Measurements from ENCODE around the gene MAOB. TPM values are rescaled to one million over a fixed set of nuclear protein-coding genes. Genes with fewer than 3 reads are reported as not detected.
"Not testable (repeated sequence)": the region's sequence is repeated elsewhere in the genome, so short reads cannot be mapped to it uniquely, and the experiment has no call there.

Gene MAOB
- total RNA-seq: 0.10 TPM

DNA sequence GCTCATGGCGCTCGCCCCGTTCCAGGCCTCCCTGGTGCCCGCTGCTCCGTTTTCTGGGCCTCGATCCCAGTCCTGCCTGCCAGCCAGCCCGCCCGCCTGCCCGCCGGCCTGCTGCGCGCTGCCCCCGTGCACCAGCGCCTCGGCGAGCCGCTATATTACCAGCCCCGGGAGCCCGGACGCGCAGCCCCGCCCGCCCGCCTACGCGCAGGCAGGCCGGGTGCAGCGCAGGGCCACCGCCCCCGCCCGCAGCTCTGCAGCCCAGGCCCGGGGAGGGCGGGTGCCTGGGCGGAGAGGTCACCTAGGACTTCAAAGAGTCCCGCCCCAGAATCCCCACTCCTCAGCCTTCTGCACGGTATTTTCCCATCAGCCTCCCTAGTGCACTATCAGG is at the start of gene MAOB:
Gene MAOB, minus strand, starts transcription at position 157 of the 388 bp plus-strand sequence. Its CDS starts 151 bp downstream, at position 6.
- Histone ChIP-seq H3K4me1 (ENCODE audit: insufficient read depth, low read length) (no peaks in the 10 kb centered on the region), H3K27me3 (ENCODE audit: insufficient read depth, low read length) (no peaks in the 10 kb centered on the region), H3K4me3 (ENCODE audit: low read length) (no peak within 1 kb of the TSS), H3K9me3 (ENCODE audit: low read depth, low read length) (no peaks in the 10 kb centered on the region)

DNA sequence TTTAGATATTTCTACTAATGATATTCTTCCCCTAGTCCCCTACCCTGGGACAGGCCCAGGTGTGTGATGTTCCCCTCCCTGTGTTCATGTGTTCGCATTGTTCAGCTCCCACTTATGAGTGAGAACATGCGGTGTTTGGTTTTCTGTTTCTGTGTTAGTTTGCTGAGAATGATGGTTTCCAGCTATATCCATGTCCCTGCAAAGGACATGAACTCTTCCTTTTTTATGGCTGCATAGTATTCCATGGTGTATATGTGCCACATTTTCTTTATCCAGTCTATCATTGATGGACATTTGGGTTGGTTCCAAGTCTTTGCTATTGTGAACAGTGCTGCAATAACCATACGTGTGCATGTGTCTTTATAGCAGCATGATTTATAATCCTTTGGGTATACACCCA is 39.8 kb upstream of the MAOB start:
- not testable (repeated sequence) for H3K4me1 ChIP-seq (ENCODE audit: insufficient read depth, low read length); H3K4me3 ChIP-seq (ENCODE audit: low read length); H3K9me3 ChIP-seq (ENCODE audit: low read depth, low read length); H3K27me3 ChIP-seq (ENCODE audit: insufficient read depth, low read length)

DNA sequence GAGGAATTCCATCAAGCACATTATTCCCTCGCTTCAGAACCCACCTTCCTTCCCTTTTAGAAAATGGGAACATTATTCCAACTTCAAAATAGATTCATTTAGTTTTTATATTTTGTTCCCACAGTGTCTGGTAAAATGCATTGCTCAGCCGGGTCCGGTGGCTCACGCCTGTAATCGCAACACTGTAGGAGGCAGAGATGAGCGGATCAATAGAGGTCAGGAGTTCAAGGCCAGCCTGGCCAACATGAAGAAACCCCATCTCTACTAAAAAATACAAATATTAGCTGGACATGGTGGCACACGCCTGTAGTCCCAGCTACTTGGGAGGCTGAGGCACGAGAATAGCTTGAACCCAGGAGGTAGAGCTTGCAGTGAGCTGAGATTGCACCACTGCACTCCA is 28.5 kb upstream of the MAOB start:
- not testable (repeated sequence) for H3K4me1 ChIP-seq (ENCODE audit: insufficient read depth, low read length); H3K4me3 ChIP-seq (ENCODE audit: low read length); H3K27me3 ChIP-seq (ENCODE audit: insufficient read depth, low read length); H3K9me3 ChIP-seq (ENCODE audit: low read depth, low read length)

- no peaks in the 10 kb centered on the region for H3K9me3 ChIP-seq (ENCODE audit: low read depth, low read length)
- no peak overlapping the region for H3K4me3 ChIP-seq (ENCODE audit: low read length)
- no peaks in the 10 kb centered on the region for H3K27me3 ChIP-seq (ENCODE audit: insufficient read depth, low read length)
- H3K4me1 ChIP-seq (ENCODE audit: insufficient read depth, low read length): no peaks in the 10 kb centered on the region
Measured at GRCh38 chrX:43910012-43910411, 27.8 kb upstream of the MAOB start.

GRCh38 chrX:43909141-43909540 is 26.9 kb upstream of the MAOB start:
- no peak overlapping the region for H3K4me3 ChIP-seq (ENCODE audit: low read length)
- H3K4me1 ChIP-seq (ENCODE audit: insufficient read depth, low read length): no peaks in the 10 kb centered on the region
- no peaks in the 10 kb centered on the region for H3K27me3 ChIP-seq (ENCODE audit: insufficient read depth, low read length)
- no peaks in the 10 kb centered on the region for H3K9me3 ChIP-seq (ENCODE audit: low read depth, low read length)

DNA sequence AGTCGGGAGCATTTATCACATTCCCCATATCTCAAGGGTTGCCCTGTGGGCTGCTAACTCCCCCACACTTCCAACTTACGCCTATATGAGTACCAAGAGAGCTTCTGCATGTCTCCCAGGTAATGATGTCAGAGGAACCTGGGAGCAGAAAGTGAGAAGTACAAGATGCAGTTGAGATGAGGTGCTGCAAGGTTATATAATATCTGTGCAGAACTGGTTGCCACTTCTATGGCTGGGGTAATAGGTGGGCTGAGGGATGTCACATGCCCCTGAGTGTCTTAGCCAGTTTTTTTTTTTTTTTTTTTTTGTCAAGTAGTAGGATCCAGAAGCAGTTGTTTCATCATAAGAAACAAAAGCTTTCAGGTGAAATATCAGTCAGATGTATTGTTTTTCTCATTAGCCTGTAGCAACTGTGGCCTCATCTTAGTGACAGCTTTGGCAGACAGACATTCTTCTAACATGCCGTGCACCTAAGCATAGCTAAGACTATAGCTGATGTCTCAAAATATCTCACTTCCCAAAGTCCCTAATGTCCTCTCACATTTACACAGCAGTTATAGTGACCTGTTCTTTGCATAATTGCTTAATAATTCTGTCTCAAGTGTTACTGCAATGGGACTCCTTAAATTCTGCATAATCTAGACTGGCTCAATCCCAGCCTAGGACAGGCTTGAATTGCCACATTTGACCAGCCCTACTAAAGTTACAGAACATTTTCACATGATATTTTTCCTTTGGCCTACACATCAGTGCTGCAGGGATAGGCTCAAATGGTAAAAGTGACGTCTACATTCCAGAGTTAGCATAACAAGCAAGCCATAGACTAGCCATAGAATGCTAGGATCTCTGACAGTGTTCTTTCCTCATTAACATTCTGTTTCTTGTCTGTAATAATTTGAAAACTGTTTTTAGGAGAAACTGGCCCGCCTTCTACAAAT is 17.9 kb upstream of the MAOB start:
- no peaks in the 10 kb centered on the region for H3K27me3 ChIP-seq (ENCODE audit: insufficient read depth, low read length)
- no peaks in the 10 kb centered on the region for H3K9me3 ChIP-seq (ENCODE audit: low read depth, low read length)

GRCh38 chrX:43898406-43899035 is 16.3 kb upstream of the MAOB start:
- Histone ChIP-seq H3K9me3 (ENCODE audit: low read depth, low read length) (no peaks in the 10 kb centered on the region), H3K4me1 (ENCODE audit: insufficient read depth, low read length) (no peaks in the 10 kb centered on the region), H3K4me3 (ENCODE audit: low read length) (no peak overlapping the region), H3K27me3 (ENCODE audit: insufficient read depth, low read length) (no peaks in the 10 kb centered on the region)

More for the DNA sequence above, 17.9 kb upstream of the MAOB start:
- Histone ChIP-seq H3K4me3 (ENCODE audit: low read length) (no peak overlapping the region), H3K4me1 (ENCODE audit: insufficient read depth, low read length) (no peaks in the 10 kb centered on the region)

GRCh38 chrX:43897290-43897689 is 15.0 kb upstream of the MAOB start:
- no peaks in the 10 kb centered on the region for H3K9me3 ChIP-seq (ENCODE audit: low read depth, low read length)
- H3K27me3 ChIP-seq (ENCODE audit: insufficient read depth, low read length): no peaks in the 10 kb centered on the region
- no peak overlapping the region for H3K4me3 ChIP-seq (ENCODE audit: low read length)
- no peaks in the 10 kb centered on the region for H3K4me1 ChIP-seq (ENCODE audit: insufficient read depth, low read length)

- no peaks in the 10 kb centered on the region for H3K27me3 ChIP-seq (ENCODE audit: insufficient read depth, low read length)
- H3K4me3 ChIP-seq (ENCODE audit: low read length): no peak overlapping the region
- H3K4me1 ChIP-seq (ENCODE audit: insufficient read depth, low read length): no peaks in the 10 kb centered on the region
- H3K9me3 ChIP-seq (ENCODE audit: low read depth, low read length): no peaks in the 10 kb centered on the region
Measured at GRCh38 chrX:43892336-43892870, 10.2 kb upstream of the MAOB start.

DNA sequence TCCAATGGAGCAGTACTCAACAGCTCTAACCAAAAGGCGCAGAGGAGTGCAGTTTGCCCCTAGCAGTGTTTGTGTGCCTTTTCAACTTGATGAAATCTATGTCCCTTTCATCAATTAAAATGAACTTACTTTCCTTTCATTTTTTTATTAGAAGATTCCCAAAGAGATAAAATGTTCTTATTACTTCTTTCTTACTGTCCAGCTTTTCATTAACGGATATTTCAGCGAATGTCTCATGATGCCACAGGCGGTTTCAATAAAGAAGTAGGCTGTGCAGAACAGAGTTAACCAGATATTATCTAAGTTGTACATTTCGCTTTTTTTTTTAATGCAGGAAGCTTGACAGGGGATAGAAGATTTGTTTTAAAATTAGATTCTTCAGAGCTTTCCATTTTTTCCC is 3.4 kb upstream of the MAOB start:
- Histone ChIP-seq H3K27me3 (ENCODE audit: insufficient read depth, low read length) (no peaks in the 10 kb centered on the region), H3K4me1 (ENCODE audit: insufficient read depth, low read length) (no peaks in the 10 kb centered on the region), H3K4me3 (ENCODE audit: low read length) (no peak overlapping the region), H3K9me3 (ENCODE audit: low read depth, low read length) (no peaks in the 10 kb centered on the region)

DNA sequence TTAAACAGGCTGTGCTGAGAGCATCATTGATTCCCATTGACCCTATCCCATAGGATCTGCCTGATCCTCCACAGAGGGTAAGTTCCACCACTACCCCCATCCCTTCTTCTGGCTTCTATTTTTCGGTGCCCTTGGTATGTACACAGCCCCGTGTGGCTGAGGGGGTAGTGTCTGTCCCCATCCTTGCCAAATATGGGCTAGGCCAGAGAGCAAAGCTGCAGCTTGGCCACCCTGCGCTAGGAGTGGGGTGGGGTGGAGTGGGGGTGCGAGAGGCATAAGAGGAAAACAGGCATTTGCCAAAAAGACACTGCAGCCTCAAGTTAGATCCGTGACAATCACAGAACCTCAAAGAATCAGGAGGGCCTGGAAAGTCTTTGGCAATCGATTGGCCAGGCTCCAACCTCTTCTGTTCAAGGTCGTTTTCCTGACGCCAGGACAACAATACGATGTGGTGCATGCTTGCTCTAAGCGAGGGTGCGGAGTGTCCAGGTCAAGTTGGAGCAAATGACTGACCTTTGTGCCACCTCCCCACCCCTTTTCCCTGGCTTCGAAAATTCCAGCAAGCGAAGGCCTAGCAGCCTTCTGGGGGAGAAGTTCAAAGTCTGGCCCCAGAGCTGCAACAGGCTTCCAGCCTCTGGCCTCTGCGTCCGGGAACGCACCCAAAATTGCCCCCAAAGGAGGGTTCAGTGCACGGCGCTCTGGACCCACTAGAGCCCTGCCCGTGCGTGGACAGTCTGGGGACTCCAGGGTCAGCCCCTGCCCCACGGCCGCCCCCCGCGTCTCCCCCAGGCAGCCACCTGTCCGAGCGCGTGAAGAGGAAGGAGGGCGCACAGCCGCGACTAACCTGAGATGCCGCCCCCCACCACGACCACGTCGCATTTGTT is 598 bp downstream of the MAOB start:
- H3K4me3 ChIP-seq (ENCODE audit: low read length): no peak overlapping the region
- H3K27me3 ChIP-seq (ENCODE audit: insufficient read depth, low read length): no peaks in the 10 kb centered on the region
- H3K4me1 ChIP-seq (ENCODE audit: insufficient read depth, low read length): no peaks in the 10 kb centered on the region
- H3K9me3 ChIP-seq (ENCODE audit: low read depth, low read length): no peaks in the 10 kb centered on the region

- H3K9me3 ChIP-seq (ENCODE audit: low read depth, low read length): no peaks in the 10 kb centered on the region
- no peaks in the 10 kb centered on the region for H3K27me3 ChIP-seq (ENCODE audit: insufficient read depth, low read length)
- no peak overlapping the region for H3K4me3 ChIP-seq (ENCODE audit: low read length)
- no peaks in the 10 kb centered on the region for H3K4me1 ChIP-seq (ENCODE audit: insufficient read depth, low read length)
Measured at GRCh38 chrX:43880425-43880824, 1.8 kb downstream of the MAOB start.

GRCh38 chrX:43878906-43879526 is 3.2 kb downstream of the MAOB start:
- Histone ChIP-seq H3K27me3 (ENCODE audit: insufficient read depth, low read length) (no peaks in the 10 kb centered on the region), H3K9me3 (ENCODE audit: low read depth, low read length) (no peaks in the 10 kb centered on the region), H3K4me3 (ENCODE audit: low read length) (no peak overlapping the region), H3K4me1 (ENCODE audit: insufficient read depth, low read length) (no peaks in the 10 kb centered on the region)

GRCh38 chrX:43876680-43877079 is 5.6 kb downstream of the MAOB start:
- Histone ChIP-seq H3K4me1 (ENCODE audit: insufficient read depth, low read length) (no peaks in the 10 kb centered on the region), H3K4me3 (ENCODE audit: low read length) (no peak overlapping the region), H3K27me3 (ENCODE audit: insufficient read depth, low read length) (no peaks in the 10 kb centered on the region), H3K9me3 (ENCODE audit: low read depth, low read length) (no peaks in the 10 kb centered on the region)

Data from mononuclear cell (primary cell).